Panc1 (cell line): ENCODE measurements around the gene TES. TPM values are rescaled to one million over a fixed set of nuclear protein-coding genes. Genes with fewer than 3 reads are reported as not detected.

Experiments
- ATAC-seq: fragments of 200-7000 bp; cut with Tn5 transposase; 2 replicates; pipeline ENCODE4 v1.9.1; 2020; ENCODE audit warnings: mild to moderate bottlenecking, moderate library complexity
- BruUV-seq: library from RNA; stranded (reverse); fragments of 400-500 nt; replicated peaks from 2 replicates; lab custom pipeline; 2021; lab: Mats Ljungman, UMichigan
- CTCF ChIA-PET: fragments of 300-600 bp; sonication (Branson Sonifier 250); formaldehyde crosslinking; loops from one replicate; lab custom pipeline; 2022; ENCODE audit warnings: antibody characterized with exemption; lab: Charles Lee
- POLR2A ChIA-PET: fragments of 300-600 bp; sonication (Branson Sonifier 250); formaldehyde crosslinking; loops from one replicate; lab custom pipeline; 2022; ENCODE audit warnings: antibody characterized with exemption; lab: Charles Lee
- DNase-seq: peaks from one replicate; pipeline ENCODE4 v3.0.0-alpha.2; 2010; ENCODE audit warnings: low read depth, low spot score
- H3K27ac ChIP-seq: 2 replicates; pipeline ENCODE4 v1.5.1; 2011; ENCODE audit warnings: mild to moderate bottlenecking, low read length, inconsistent platforms
- H3K27me3 ChIP-seq: fragments of 200-500 bp; sonication (Bioruptor generic); 2 replicates; pipeline ENCODE4 v1.6.0; 2014; ENCODE audit warnings: low read length, inconsistent platforms; ENCODE audit not compliant: control insufficient read depth, insufficient read depth
- H3K36me3 ChIP-seq: fragments of 200-500 bp; sonication (Bioruptor generic); 2 replicates; pipeline ENCODE4 v1.5.1; 2014; ENCODE audit warnings: inconsistent platforms, mild to moderate bottlenecking, low read length, moderate library complexity; ENCODE audit not compliant: control insufficient read depth, insufficient read depth
- H3K4me1 ChIP-seq: 2 replicates; pipeline ENCODE4 v1.5.1; 2011; ENCODE audit warnings: inconsistent platforms, mild to moderate bottlenecking, low read length, moderate library complexity; ENCODE audit not compliant: control insufficient read depth, insufficient read depth
- H3K4me3 ChIP-seq, 2 experiments: 2 replicates each; pipeline ENCODE4 v1.5.1; 2011 to 2012; ENCODE audit warnings: low read depth in 2 of 2, low read length in 2 of 2, mild to moderate bottlenecking in 2 of 2, inconsistent platforms in 1 of 2, moderate library complexity in 1 of 2
- H3K9me3 ChIP-seq: fragments of 200-500 bp; sonication (Bioruptor generic); 2 replicates; pipeline ENCODE4 v1.5.1; 2014; ENCODE audit warnings: low read depth, mild to moderate bottlenecking, inconsistent platforms, low read length, moderate library complexity; ENCODE audit not compliant: control insufficient read depth, insufficient read depth
- POLR2AphosphoS5 ChIP-seq: IDR thresholded peaks from 2 replicates; pipeline ENCODE4 v1.6.1; 2012; ENCODE audit warnings: mild to moderate bottlenecking, low read depth, low read length, moderate library complexity
- REST ChIP-seq, 2 experiments: IDR thresholded peaks; 2 replicates each; pipeline ENCODE4 v1.6.1; 2011 to 2012; ENCODE audit warnings: low read depth in 2 of 2, control low read depth in 1 of 2, low read length in 1 of 2, mild to moderate bottlenecking in 1 of 2, moderate library complexity in 1 of 2; ENCODE audit not compliant: insufficient read depth in 1 of 2
- SIN3A ChIP-seq: IDR thresholded peaks from 2 replicates; pipeline ENCODE4 v1.6.1; 2012; ENCODE audit warnings: low read depth, mild to moderate bottlenecking, low read length, moderate library complexity, borderline replicate concordance; ENCODE audit not compliant: insufficient read depth
- TCF7L2 ChIP-seq: IDR thresholded peaks from 2 replicates; pipeline ENCODE4 v1.6.1; 2011; ENCODE audit warnings: mild to moderate bottlenecking, low read depth, low read length, inconsistent platforms
- in situ Hi-C: cut with HindIII; loops from 2 replicates; pipeline ENCODE4 v1.10.0; 2016; ENCODE audit warnings: low sequenced_read_pairs, low pct_unique_long_range_greater_than_20kb
- intact Hi-C: fragments of 100-400 bp; cut with micrococcal nuclease; formaldehyde crosslinking; loops from one replicate; pipeline ENCODE4 v1.10.0; 2022; ENCODE audit not compliant: unreplicated experiment
- total RNA-seq: library from RNA; stranded (reverse); gene quantifications from one replicate; pipeline ENCODE4 v1.2.1, GENCODE V29; 2021; ENCODE audit not compliant: unreplicated experiment
- TF ChIP-seq, protein P1 (sequence below): fragments of 450-650 bp; IDR thresholded peaks from 2 replicates; pipeline ENCODE4 v1.5.1; 2017; ENCODE audit warnings: mild to moderate bottlenecking

TES gene
- total RNA-seq, 1 experiment from 2014 or later: 99.4 TPM

- no peaks in the 10 kb centered on the region for H3K9me3 ChIP-seq
- no peak for DNase-seq
- TF ChIP-seq POLR2AphosphoS5: no peak
- TF ChIP-seq REST (IDR thresholded peaks at IDR 0.05; ENCODE audit: insufficient read depth in 1 of 2, low read depth in 2 of 2, low read length in 1 of 2): no peak
- no peak for TF ChIP-seq SIN3A
- TF ChIP-seq, protein P1, sequence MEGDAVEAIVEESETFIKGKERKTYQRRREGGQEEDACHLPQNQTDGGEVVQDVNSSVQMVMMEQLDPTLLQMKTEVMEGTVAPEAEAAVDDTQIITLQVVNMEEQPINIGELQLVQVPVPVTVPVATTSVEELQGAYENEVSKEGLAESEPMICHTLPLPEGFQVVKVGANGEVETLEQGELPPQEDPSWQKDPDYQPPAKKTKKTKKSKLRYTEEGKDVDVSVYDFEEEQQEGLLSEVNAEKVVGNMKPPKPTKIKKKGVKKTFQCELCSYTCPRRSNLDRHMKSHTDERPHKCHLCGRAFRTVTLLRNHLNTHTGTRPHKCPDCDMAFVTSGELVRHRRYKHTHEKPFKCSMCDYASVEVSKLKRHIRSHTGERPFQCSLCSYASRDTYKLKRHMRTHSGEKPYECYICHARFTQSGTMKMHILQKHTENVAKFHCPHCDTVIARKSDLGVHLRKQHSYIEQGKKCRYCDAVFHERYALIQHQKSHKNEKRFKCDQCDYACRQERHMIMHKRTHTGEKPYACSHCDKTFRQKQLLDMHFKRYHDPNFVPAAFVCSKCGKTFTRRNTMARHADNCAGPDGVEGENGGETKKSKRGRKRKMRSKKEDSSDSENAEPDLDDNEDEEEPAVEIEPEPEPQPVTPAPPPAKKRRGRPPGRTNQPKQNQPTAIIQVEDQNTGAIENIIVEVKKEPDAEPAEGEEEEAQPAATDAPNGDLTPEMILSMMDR: no peak
- TF ChIP-seq TCF7L2: no peak
- peaks cover 99% of the 10 kb centered on the region for H3K4me1 ChIP-seq
- H3K27me3 ChIP-seq: no peaks in the 10 kb centered on the region
- no peaks in the 10 kb centered on the region for H3K36me3 ChIP-seq
- no TSS peak for BruUV-seq
- intact Hi-C loops: loop anchor here (5.0 kb wide), 1 partner anchor 42 kb away; no protein-coding TSS in a partner anchor
- no peak overlapping the region for H3K4me3 ChIP-seq
- in situ Hi-C loops: no loop called here
- no peak for ATAC-seq
- H3K27ac ChIP-seq: peak overlapping the region; percentile 83
- POLR2A ChIA-PET: interaction anchor here (1.1 kb wide), 1 partner anchor 9 kb away, joined by 4 read pairs; the partner anchor contains the start of gene TES
- CTCF ChIA-PET: no interaction called here
These were observed 8.9 kb downstream of the TES start for GRCh38 chr7:116219288-116219687.

GRCh38 chr7:116219834-116220233 lies 9.5 kb downstream of the TES start:
- Histone ChIP-seq H3K4me3 (no peak overlapping the region), H3K4me1 (peaks cover 99% of the 10 kb centered on the region), H3K27me3 (no peaks in the 10 kb centered on the region), H3K27ac (peak overlapping the region; percentile 83), H3K36me3 (no peaks in the 10 kb centered on the region), H3K9me3 (no peaks in the 10 kb centered on the region)
- ATAC-seq (no peak), DNase-seq (no peak)
- ChIA-PET CTCF (no interaction called here), POLR2A (interaction anchor here (1.1 kb wide), 1 partner anchor 9 kb away, joined by 4 read pairs; the partner anchor contains the start of gene TES)
- in situ Hi-C loops: no loop called here
- intact Hi-C loops: loop anchor here (5.0 kb wide), 1 partner anchor 43 kb away; no protein-coding TSS in a partner anchor
- BruUV-seq: no TSS peak
- TF ChIP-seq, protein P1: no peak
- TF ChIP-seq POLR2AphosphoS5 (no peak), SIN3A (no peak), REST (IDR thresholded peaks at IDR 0.05; ENCODE audit: insufficient read depth in 1 of 2, low read depth in 2 of 2, low read length in 1 of 2) (no peak), TCF7L2 (no peak)
